Esophagus (tissue), 2 donors: ENCODE measurements around the gene SGMS1. TPM values are rescaled to one million over a fixed set of nuclear protein-coding genes. Genes with fewer than 3 reads are reported as not detected.

Source experiments
- H3K27ac ChIP-seq, 2 donors: one replicate each; pipeline ENCODE4 v1.5.1; 2013; ENCODE audit warnings: low read depth in 2 of 2, mild to moderate bottlenecking in 2 of 2, inconsistent platforms in 1 of 2, low read length in 1 of 2, moderate library complexity in 1 of 2
- H3K27me3 ChIP-seq, 2 donors: one replicate each; pipeline ENCODE4 v1.6.1; 2013; ENCODE audit warnings: low read length in 2 of 2, control low read depth in 1 of 2, mild to moderate bottlenecking in 1 of 2; ENCODE audit not compliant: insufficient read depth in 2 of 2, control insufficient read depth in 1 of 2
- H3K36me3 ChIP-seq, 2 donors: one replicate each; pipeline ENCODE4 v1.6.1; 2013; ENCODE audit warnings: low read length in 1 of 2; ENCODE audit not compliant: control insufficient read depth in 2 of 2, insufficient read depth in 2 of 2
- H3K4me1 ChIP-seq, 2 donors: one replicate each; pipeline ENCODE4 v1.6.1; 2013; ENCODE audit warnings: low read length in 1 of 2; ENCODE audit not compliant: control insufficient read depth in 2 of 2, insufficient read depth in 2 of 2
- H3K4me3 ChIP-seq, 2 donors: one replicate each; pipeline ENCODE4 v1.5.1; 2013; ENCODE audit warnings: low read length in 2 of 2, mild to moderate bottlenecking in 2 of 2, low read depth in 1 of 2, moderate library complexity in 1 of 2
- H3K9me3 ChIP-seq, 2 donors: one replicate each; pipeline ENCODE4 v1.6.1; 2013; ENCODE audit warnings: mild to moderate bottlenecking in 2 of 2, low read depth in 1 of 2, low read length in 1 of 2, moderate library complexity in 1 of 2; ENCODE audit not compliant: control insufficient read depth in 2 of 2, insufficient read depth in 1 of 2
- WGBS, 2 donors: extraction: QIAGEN DNeasy Blood & Tissue Kit; methylation state at CpG; one replicate each; pipeline ENCODE4 v1.1.7; 2013; 5-methylcytosine and 5-hydroxymethylcytosine counted together
- polyA plus RNA-seq, 2 donors: library from polyadenylated mRNA; stranded (reverse); fragments of 200-250 nt; gene quantifications; one replicate each; pipeline ENCODE4 v1.2.3, GENCODE V29; 2013
- donor health status: healthy with polysubstance abuse.
- donor health status: Bipolar disorder and iron deficiency.

Gene SGMS1
- polyA plus RNA-seq, 2 donors = 5.4 to 7.9 TPM

DNA sequence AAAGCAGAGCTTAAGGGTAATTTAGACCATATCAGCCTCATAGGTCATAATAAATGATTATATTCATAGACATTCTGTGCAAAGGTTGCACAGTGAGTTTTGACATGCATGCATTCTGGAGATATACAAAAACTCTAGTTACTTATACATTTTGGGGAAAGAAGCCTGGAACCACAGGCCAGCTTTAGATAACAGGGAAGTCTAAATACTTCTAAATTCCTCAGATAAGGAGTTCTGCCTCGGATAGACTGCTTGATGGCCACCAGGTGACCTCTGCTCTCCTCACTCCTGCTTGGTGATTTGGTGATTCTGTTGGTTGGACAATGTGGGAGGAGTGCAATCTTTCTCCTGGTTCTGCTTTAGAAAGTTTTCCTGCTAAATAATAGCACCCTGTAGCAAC lies 77.9 kb downstream of the SGMS1 start:
- 68 to 94% methylated on average over 1 of the region's 1 CpG for WGBS, 2 donors
- Histone ChIP-seq H3K36me3 (no peaks in the 10 kb centered on the region), H3K9me3 (no peaks in the 10 kb centered on the region), H3K27ac (no peak overlapping the region), H3K27me3 (no peaks in the 10 kb centered on the region), H3K4me1 (no peaks in the 10 kb centered on the region), H3K4me3 (no peak overlapping the region)

DNA sequence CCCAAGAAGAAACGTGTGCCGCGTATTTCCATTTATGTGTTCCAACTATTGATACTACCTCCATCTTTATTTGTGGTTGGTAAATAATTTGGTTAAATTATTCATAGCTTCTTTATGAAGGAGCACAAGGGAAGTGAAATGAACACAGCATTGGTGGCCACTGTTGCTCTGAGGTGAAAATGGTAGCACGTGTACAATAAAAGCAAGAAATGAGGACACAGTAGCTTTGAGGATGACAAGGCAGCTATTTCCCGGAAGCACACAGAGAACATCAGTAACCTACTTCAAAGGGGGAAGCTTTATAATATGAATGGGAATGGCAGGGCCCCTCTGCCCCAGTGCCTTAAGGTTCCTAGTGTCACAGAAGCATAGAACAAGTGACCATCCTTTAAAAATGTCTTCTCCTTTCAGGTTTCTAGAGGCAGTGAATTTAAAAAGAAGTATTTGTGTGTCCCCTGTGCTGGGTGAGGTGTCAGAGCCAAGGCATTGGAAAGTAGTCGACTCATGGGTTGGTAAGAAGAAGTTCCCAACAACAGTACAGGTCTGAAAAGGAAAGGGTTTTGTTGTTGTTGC lies 78.8 kb downstream of the SGMS1 start:
- Histone ChIP-seq H3K4me1 (no peaks in the 10 kb centered on the region), H3K27me3 (no peaks in the 10 kb centered on the region), H3K27ac (no peak overlapping the region), H3K9me3 (no peaks in the 10 kb centered on the region), H3K4me3 (no peak overlapping the region), H3K36me3 (no peaks in the 10 kb centered on the region)
- 90 to 91% methylated on average over 6 of the region's 6 CpGs for WGBS, 2 donors

DNA sequence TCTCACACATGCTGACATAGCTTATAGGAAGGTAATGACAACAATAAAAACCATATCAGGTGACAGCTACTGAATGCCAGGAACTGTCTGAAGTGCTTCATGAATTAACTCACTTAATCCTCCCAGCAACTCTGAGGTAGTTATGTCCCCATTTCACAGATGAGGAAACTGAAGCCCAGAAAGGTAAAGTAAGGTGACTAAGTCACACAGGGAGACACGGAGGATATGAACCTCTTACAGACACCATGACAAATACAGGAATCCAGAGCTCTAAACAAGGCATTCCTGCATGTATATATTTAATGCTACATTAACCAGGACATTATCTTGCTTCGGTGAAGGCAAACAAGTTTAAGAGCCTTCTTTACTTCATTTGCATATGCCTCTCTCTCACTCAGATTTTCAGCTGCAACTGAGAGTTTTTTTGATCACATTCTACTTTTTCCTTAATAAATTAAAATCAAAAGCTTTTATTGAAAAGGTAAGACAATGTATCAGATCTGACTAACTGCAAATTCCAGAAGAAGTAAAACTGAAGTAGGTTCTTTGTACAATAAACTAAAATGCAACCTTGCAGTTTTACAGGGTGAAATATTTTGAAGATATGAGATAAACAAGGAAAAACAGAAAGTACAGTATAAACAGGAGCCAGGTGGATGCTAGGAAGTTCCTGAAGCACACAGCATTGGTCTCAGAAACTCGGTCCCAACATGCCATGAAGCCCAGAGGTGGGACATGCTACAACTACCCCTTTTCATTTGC lies 79.5 kb downstream of the SGMS1 start:
- Histone ChIP-seq H3K36me3 (no peaks in the 10 kb centered on the region), H3K4me3 (no peak overlapping the region), H3K27ac (no peak overlapping the region), H3K9me3 (no peaks in the 10 kb centered on the region), H3K4me1 (no peaks in the 10 kb centered on the region), H3K27me3 (no peaks in the 10 kb centered on the region)
- 80 to 87% methylated on average over 3 of the region's 3 CpGs for WGBS, 2 donors

DNA sequence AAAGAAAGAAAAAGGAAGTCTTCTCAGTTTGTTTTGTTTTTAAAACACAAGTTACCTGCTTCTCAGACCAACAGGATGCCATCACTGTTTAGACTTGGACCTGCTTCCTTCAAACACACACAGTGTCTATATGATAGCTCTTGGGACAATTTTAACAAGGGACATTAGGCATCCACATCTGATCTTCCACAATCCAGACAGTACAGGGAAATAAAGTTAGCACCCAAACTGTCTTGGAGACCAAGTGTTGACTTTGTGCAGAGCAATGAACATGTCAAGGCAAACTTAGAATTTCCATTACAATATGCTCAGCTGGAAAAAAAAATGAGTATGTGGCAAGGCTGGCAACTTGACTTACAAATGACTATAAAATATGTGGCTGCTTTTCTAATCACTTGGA lies 80.9 kb downstream of the SGMS1 start:
- no peaks in the 10 kb centered on the region for H3K9me3 ChIP-seq
- H3K36me3 ChIP-seq = no peaks in the 10 kb centered on the region
- no peak overlapping the region for H3K27ac ChIP-seq
- no peaks in the 10 kb centered on the region for H3K27me3 ChIP-seq
- no peak overlapping the region for H3K4me3 ChIP-seq
- peaks cover 3 to 5% of the 10 kb centered on the region in 2 donors for H3K4me1 ChIP-seq

DNA sequence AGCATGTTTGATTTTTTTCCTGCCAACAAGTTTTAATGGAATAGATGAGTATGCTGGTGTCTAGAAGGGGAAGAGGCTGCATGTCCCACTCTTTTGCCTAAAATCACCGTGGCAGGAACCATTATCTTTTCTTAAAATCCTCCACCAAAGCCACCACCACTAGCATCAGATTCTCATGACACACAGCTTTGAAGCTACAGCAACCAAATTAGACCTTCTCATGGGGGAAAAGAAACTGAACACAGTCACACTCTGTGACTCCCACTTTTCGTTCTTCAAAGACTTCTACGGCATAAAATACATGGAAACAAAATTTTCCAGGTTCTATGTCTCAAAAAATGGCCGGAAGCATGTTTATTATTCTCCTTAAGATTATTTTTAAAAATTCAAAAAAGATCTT lies 81.8 kb downstream of the SGMS1 start:
- H3K36me3 ChIP-seq = no peaks in the 10 kb centered on the region
- peaks cover 3 to 5% of the 10 kb centered on the region in 2 donors for H3K4me1 ChIP-seq
- WGBS, 2 donors = 76 to 92% methylated on average over 4 of the region's 4 CpGs
- H3K9me3 ChIP-seq = no peaks in the 10 kb centered on the region
- H3K27ac ChIP-seq = no peak overlapping the region
- H3K27me3 ChIP-seq = no peaks in the 10 kb centered on the region
- no peak overlapping the region for H3K4me3 ChIP-seq

DNA sequence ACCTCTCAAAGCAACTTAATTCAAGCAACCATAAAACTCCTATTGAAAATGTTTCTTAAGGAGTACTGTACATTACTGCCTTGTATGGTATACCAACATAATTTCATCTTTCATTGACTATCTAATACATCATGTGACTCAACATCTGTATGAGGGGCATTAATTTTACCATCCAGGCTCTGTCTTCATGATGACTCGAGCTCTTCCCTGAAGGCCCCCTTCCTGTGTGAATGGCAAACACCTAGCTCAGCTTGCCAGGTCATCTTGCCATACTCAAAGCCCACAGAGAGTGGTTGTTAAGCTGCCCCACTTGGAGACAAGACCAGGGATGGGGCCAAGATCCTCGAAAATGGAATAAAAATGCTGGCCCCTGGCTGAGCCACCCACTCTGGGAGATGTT lies 82.4 kb downstream of the SGMS1 start:
- Histone ChIP-seq H3K4me1 (peaks cover 3 to 5% of the 10 kb centered on the region in 2 donors), H3K4me3 (no peak overlapping the region), H3K36me3 (no peaks in the 10 kb centered on the region), H3K27ac (no peak overlapping the region), H3K9me3 (no peaks in the 10 kb centered on the region), H3K27me3 (no peaks in the 10 kb centered on the region)
- WGBS, 2 donors = 64 to 87% methylated on average over 2 of the region's 2 CpGs

DNA sequence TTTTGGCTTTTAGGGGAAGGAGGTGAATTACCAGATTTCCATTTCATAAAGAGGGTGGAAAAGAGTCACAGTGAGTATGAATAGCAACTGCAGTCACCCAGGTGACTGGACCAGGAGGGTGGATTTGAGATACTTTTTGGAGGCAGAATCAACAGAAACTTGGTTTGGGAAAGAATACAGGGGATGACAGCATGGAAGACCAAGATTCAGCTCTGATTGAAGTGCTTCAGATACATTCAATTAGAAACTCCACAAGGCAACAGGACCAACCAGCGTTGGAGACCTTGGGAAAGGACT lies 83.0 kb downstream of the SGMS1 start:
- 84% methylated on average over 1 of the region's 1 CpG for WGBS, 2 donors
- Histone ChIP-seq H3K4me1 (peaks cover 3 to 5% of the 10 kb centered on the region in 2 donors), H3K27ac (no peak overlapping the region), H3K4me3 (no peak overlapping the region), H3K36me3 (no peaks in the 10 kb centered on the region), H3K9me3 (no peaks in the 10 kb centered on the region), H3K27me3 (no peaks in the 10 kb centered on the region)

DNA sequence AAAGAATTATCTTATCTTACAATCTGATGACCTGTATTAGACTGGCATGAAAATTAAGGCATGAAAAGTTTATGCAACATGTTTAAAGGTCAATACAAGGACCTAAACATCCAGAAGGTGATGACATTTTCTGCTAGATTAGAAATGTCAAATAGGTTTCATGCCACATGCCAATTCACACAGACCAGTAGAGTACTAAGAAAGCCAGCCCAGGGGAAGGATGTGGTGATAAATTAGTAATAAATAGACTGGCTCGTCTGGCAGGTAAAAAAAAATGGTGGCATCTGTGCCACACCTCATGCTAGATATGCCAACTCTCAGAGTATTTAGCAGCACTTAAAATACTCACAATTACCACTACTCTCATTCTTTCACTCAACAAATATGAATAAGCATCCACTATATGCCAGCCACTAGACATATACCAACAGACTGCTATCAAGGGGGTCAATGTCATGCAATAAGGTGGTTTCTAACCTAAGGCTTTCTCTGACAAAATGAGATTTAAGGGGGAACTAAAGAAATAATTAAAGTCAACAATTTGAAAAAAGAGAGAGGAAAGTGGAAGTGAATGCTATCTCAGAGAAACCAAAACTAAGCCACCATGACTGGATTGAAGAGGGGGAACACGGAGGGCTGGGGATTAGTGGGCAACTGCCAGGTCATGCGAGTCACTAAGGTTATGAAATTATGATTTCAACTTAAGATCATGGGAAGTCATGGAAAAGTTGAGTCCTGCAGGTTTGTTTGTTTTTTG lies 83.5 kb downstream of the SGMS1 start:
- H3K27me3 ChIP-seq = no peaks in the 10 kb centered on the region
- peaks cover 3 to 5% of the 10 kb centered on the region in 2 donors for H3K4me1 ChIP-seq
- 51 to 52% methylated on average over 3 of the region's 3 CpGs for WGBS, 2 donors

DNA sequence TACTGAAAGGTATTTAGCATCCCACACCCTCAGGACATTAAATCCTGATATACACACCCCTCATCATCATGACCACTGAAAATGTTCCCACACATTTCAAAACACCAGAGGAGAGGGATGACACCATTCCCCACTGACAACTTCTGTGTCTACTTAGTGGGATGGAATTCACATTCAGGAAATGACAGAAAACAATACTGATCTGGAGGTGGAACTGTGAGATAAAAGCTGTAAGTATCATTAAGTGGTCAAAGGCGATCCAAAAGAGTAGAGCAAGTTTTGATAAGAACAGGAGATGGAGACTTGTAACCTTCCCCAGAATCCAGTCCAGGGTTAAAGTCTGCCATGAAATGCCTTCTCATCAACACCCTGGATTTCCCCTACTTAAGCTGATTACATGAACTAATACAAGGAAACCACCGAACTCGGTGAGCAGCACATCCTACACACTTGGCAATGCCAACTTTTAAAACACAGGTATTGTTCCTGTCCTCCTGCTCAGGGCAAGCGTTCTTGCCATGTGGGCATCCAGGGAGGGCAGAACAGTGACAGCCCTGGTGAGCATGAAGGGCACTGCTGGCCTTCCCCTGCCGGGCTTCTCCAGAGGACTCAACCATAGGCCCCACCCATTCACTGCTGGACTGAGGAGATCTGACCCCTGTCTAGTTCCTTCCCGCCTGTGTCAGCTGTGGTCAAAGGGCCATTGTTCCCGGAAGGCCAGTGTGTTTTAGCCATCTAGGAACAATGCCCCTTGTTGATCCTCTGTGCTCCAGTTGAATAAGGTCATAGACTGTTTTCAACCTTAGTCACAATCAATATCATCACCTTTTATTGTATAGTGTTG lies 85.0 kb downstream of the SGMS1 start:
- WGBS, 2 donors = 32 to 50% methylated on average over 7 of the region's 7 CpGs
- Histone ChIP-seq H3K4me3 (no peak overlapping the region), H3K27ac (no peak overlapping the region), H3K36me3 (no peaks in the 10 kb centered on the region), H3K27me3 (no peaks in the 10 kb centered on the region), H3K4me1 (peaks cover 3 to 5% of the 10 kb centered on the region in 2 donors), H3K9me3 (no peaks in the 10 kb centered on the region)

More for the DNA sequence above, 83.5 kb downstream of the SGMS1 start:
- Histone ChIP-seq H3K9me3 (no peaks in the 10 kb centered on the region), H3K36me3 (no peaks in the 10 kb centered on the region), H3K27ac (no peak overlapping the region), H3K4me3 (no peak overlapping the region)
